NCI-H1417 treated with DMSO at 0.1 percent for 48 hours (cell line): ENCODE results near the gene PDGFRA.
"Not testable (repeated sequence)": the region's sequence is repeated elsewhere in the genome, so short reads cannot be mapped to it uniquely, and the experiment has no call there.

ENCODE experiments used
- DNase-seq: peaks from one replicate; lab custom pipeline; 2025; lab: John Stamatoyannopoulos, UW

The PDGFRA gene

GRCh38 chr4:54227256-54228055 is 1.6 kb upstream of the PDGFRA start:
- no peak for DNase-seq

- no peak for DNase-seq
Measured at GRCh38 chr4:54228056-54228527, 1.0 kb upstream of the PDGFRA start.

DNA sequence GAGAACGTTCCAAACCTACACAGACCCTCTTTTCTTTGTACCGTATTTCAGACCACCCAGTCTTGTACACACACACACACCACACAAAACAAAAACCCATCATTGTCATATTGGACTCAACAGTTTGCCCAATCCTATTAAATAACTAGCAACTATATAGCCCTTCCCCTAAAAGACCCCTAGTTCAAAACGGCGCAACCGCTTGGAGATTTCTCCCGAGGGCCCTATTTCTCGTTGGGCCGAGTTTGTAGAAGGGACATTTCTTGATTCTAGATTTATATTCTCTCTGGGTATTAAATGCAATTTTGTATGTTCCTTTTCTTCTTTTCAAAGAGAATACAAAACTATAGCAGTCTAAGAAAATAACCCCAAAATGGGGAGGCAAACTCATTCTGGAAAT is 547 bp upstream of the PDGFRA start:
- DNase-seq, result no peak

DNA sequence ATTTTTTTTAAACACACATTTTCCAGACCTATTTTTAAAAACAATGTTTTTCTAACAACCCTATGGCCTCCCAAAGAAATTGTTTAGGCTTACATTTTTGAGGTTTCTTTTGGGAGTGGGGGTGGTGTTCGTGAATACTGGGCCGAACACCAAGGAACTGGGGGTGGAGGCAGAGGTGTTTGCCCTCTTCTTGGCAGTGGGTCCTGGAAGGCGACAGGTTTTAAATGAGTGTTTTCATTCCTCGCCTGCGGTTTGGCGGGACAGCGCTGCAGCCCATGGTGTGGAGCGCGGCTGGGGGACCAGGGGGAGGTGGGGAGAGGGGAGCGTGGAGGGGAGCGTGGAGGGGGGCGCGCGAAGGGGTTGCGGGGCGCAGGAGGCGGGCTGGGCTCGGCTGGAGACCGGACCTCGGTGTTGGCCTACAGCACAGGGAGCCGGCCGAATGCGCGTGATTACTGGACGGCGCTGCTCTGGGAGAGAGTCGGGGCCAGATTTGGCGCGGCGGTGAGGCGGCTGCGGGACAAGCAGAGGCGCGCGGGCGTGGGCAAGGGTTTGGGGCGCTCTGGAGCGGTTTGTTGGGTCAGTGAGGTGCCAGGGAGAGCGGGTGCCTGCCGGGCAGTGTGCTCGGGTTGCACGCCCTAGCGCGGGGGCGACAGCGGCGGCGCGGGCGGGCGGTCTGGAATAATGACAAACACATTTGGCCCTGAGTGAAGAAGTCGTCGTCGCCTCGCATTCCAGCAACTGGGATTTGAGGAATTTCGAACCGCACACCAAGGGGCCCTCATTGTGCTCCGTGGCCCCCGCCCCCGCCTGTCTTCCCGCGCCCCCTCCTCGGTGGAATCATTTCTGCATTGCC is 764 bp downstream of the PDGFRA start:
- no peak for DNase-seq

DNA sequence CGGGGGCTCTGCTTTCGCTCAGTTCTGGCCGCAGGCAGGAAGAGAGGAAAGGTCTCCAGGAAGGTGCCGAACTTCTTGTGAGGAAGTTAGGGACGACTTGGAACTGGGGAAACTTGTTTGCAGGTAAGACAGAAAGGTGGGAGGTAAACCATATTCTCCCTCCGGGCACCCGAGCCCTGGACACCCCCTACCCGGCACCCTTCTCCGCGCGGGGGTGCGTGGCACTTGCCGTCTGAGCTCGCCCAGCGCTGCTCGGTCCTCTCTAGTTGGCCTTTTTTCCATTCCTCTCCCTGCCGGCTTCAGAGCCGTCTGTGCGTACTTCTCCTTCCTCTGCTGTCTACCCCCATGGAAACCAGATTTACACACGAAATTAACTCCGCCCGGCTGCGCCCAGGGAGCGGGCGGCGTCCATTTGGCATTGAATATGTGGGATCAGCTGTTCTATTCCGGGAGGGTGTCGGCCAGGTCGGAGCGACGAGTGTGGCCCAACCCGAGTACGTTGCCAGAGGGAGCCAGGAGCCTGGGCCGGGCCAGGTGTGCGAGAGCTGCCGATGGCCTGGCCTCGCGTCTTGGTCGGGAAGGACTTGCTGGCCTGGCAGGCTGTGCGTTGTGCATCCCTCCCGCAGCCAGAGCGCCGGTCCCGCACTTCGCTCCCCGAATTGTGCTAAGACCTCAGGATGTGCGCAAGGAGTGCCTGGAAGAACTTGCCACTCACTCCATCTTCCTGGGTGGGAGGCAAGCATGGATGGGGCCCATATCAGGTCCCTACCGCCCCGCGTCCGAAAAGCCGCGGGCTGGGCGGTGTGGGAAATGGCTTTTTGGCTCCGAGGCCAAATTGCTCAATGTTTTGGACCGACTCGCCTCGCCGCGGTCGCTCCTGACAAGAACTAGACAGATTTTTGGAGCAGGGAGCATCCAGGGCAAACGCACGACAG is 1.7 kb downstream of the PDGFRA start:
- DNase-seq, result no peak

DNA sequence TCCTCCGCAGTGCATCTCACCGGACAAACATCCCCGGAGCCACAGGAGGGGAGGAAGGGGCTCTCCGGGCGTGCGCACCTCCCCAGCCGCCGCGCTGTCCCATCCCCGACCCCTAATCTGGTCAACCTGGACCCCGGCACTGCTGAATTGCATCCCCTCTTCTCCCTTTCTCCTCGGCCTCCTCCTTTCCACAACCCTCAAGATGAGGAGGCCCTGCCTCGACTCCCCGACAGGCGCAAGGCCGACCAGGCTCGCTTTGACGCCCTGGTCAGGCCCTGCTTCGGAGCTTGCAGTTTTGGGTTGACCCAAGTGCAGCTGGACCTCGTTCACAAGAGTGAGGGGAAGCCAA is 2.3 kb downstream of the PDGFRA start:
- no peak for DNase-seq

- no peak for DNase-seq
Measured at GRCh38 chr4:54231768-54232688, 2.9 kb downstream of the PDGFRA start.

DNA sequence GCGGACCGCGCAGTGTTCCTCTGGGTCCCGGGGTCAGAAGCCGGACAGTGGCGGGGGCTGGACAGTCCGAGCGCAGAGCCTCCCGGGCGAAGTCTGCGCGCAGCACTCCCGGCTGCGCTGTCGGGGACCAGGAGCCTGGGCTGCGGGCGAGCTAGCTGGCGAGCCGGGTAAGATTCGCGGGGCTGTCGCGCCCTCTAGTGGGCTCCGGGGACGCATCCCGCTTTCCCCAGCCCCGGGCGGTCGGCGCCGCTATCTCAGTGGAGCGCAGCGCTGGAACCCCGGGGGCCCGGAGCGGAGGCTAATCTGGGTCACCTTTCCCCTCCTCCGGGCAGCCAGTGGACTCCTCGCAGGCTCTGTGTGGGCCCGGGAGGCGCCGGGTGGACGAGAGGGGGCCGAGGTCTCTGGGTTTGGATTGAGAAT is 4.2 kb downstream of the PDGFRA start:
- no peak for DNase-seq

DNA sequence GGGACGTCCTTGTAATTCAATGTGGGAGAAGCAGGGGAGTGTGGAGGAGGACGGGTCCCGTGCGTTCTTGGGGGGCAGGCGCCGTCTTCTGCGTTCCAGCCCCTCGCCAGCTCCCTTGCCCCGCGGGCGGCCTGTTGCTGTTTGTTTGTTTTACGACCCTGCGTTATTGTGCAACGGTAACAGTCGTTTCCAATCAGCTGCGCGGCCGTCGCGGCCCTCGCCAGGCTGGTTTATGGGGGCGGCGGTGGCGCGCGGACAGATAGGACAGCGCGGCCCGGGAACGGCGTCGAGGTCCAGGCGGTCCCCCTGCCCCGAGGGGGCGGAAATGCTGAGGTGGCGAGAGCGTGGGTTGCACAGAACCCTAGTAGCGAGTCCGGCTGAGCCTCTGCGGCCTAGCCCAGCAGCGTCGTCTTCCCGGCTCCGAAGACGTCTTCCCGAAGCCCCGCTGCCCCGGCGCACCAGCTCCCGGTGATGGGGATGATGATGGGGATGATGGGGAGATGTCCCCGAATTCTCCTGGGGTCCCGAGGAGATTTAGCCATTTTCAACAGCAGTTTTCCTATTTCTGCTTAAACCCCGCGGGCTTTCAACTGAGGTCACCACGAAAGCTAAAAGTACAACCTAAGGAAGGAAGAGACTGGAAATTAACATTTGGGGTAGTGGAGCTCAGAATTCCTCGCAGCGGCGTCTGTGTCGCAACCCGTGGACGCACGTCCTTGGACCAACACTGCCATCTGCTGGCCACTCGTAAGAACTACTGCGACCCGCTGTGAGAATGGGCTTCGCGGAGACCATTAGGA is 4.8 kb downstream of the PDGFRA start:
- no peak for DNase-seq

GRCh38 chr4:54234497-54235205 is 5.6 kb downstream of the PDGFRA start:
- no peak for DNase-seq

DNA sequence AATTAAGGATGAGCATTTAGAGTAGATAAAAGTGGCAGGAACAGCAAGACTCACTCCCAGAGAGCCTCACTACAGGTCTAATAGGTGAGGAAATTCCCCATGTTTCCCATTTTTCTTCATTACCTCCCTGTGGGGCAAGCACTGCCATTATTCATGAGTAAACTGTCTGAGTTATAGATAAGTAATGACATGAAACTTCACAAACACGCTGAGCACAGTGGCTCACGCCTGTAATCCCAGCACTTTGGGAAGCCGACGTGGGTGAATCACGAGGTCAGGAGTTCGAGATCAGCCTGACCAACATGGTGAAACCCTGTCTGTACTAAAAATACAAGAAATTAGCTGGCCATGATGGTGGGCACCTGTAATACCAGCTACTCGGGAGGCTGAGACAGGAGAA is 7.2 kb downstream of the PDGFRA start:
- not testable (repeated sequence) for DNase-seq

DNA sequence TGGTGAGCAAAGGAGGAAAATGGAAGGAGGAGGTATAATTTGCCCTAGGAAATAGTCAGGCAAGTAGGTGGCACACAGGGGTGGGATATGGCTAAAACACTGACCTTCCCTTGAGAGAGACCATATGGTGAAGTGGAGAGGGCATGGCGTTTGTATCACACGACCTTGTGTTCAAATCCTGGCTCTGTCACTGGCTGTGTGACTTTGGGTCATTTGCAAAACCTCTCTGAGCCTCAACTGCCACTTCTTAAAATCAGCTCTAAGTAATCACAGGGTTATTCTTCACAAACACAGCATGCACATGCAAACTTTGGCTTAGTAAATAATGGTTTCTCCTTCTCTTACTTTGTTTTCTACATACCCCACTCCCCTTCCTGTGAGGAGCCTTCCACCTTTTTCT is 8.7 kb downstream of the PDGFRA start:
- no peak for DNase-seq

DNA sequence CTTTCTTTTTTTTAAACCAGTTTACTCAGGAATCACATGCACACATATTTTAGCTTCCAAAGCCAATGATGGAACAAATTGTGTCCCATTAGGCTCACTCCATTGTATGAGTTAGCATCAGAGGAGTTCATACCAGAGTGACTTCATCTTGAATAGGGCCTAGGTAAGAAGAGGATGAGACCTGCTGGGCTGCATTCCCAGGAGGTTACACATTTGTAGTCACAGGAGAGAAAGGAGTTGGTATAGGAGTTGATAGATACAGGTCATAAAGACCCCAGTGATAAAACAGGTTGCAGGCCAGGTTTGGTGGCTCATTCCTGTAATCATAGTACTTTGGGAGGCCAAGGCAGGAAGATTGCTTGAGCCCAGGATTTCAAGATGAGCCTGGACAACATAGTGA is 9.3 kb downstream of the PDGFRA start:
- no peak for DNase-seq

GRCh38 chr4:54241268-54241823 is 12.3 kb downstream of the PDGFRA start:
- not testable (repeated sequence) for DNase-seq

DNA sequence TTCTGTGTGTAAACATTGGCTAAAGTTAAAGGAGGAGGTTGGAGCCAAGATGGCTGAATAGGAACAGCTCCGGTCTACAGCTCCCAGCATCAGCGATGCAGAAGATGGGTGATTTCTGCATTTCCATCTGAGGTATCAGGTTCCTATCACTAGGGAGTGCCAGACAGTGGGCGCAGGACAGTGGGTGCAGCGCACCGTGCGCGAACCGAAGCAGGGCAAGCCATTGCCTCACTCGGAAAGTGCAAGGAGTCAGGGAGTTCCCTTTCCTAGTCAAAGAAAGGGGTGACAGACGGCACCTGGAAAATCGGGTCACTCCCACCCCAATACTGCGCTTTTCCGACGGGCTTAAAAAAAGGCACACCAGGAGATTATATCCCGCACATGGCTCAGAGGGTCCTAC is 14.4 kb downstream of the PDGFRA start:
- not testable (repeated sequence) for DNase-seq

- DNase-seq, result not testable (repeated sequence)
Measured at GRCh38 chr4:54252312-54252711, 23.2 kb downstream of the PDGFRA start.

GRCh38 chr4:54254116-54254914 is 25.2 kb downstream of the PDGFRA start:
- DNase-seq, result no peak

DNA sequence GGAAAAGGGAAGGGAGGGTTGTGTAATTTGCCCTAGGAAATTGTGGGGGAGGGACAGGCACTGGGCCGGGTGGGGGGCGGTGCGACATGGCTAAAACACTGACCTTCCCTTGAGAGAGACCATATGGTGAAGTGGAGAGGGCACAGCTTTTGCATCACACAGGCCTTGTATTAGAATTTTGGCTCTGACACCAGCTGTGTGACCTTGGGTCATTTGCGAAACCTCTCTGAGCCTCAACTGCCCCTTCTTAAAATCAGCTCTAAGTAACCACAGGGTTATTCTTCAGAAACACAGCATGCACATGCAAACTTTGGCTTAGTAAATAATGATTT is 25.8 kb downstream of the PDGFRA start:
- no peak for DNase-seq
